NCI-H2081 treated with DMSO at 0.1 percent for 48 hours (cell line): ENCODE results near the gene CASR.

Source experiments
- DNase-seq: peaks from one replicate; lab custom pipeline; 2025; lab: John Stamatoyannopoulos, UW

CASR gene

GRCh38 chr3:122257644-122258364, 74.3 kb downstream of the CASR start:
- DNase-seq = no peak

GRCh38 chr3:122258757-122259371, 75.4 kb downstream of the CASR start:
- peak; percentile 15 for DNase-seq

- DNase-seq = no peak
Observed at GRCh38 chr3:122260206-122260605, 76.7 kb downstream of the CASR start.

GRCh38 chr3:122263058-122263457, 79.6 kb downstream of the CASR start:
- no peak for DNase-seq

GRCh38 chr3:122263974-122264588, 80.6 kb downstream of the CASR start:
- DNase-seq = no peak

GRCh38 chr3:122265957-122266356, 82.5 kb downstream of the CASR start:
- no peak for DNase-seq

- DNase-seq = no peak
Observed at GRCh38 chr3:122268257-122269024, 85.0 kb downstream of the CASR start.

GRCh38 chr3:122269045-122269444, 85.6 kb downstream of the CASR start:
- no peak for DNase-seq

- no peak for DNase-seq
Observed at GRCh38 chr3:122271246-122271898, 87.9 kb downstream of the CASR start.

GRCh38 chr3:122272879-122273278, 89.4 kb downstream of the CASR start:
- DNase-seq = no peak

- DNase-seq = no peak
Observed at GRCh38 chr3:122273498-122273897, 90.0 kb downstream of the CASR start.

- DNase-seq = no peak
Observed at GRCh38 chr3:122281891-122282290, 98.4 kb downstream of the CASR start.

- no peak for DNase-seq
Observed at GRCh38 chr3:122283796-122284445, 100.5 kb downstream of the CASR start.

- DNase-seq = no peak
Observed at GRCh38 chr3:122284486-122284885, 101.0 kb downstream of the CASR start.

- DNase-seq = no peak
Observed at GRCh38 chr3:122294359-122294758, 110.9 kb downstream of the CASR start.

- DNase-seq = no peak
Observed at GRCh38 chr3:122295266-122296062, 112.0 kb downstream of the CASR start.

- DNase-seq = no peak
Observed at GRCh38 chr3:122298239-122298638, 114.8 kb downstream of the CASR start.

GRCh38 chr3:122299215-122299614, 115.7 kb downstream of the CASR start:
- no peak for DNase-seq

- no peak for DNase-seq
Observed at GRCh38 chr3:122299872-122300460, 116.5 kb downstream of the CASR start.

GRCh38 chr3:122301063-122301462, 117.6 kb downstream of the CASR start:
- DNase-seq = no peak
